Natural killer cell treated with Interleukin-12 subunit alpha and Interleukin-12 subunit beta and Interleukin-15 and Interleukin-18, amount 100 ng/mL, for 72 hours (primary cell): ENCODE data around the gene MRAP. TPM values are rescaled to one million over a fixed set of nuclear protein-coding genes. Genes with fewer than 3 reads are reported as not detected.

ENCODE experiments used
- ATAC-seq, 2 donors: fragments of 150-1000 bp; cut with Tn5 transposase in 1 of 2; sonication (Bioruptor Pico), chemical (Tn5 transposase) in 1 of 2; 2 replicates each; pipeline ENCODE4 v1.10.0; 2021
- DNase-seq: peaks from one replicate; pipeline ENCODE4 v3.0.0; 2022; ENCODE audit warnings: low spot score
- H3K27ac Mint-ChIP-seq, 2 donors: 1 replicate in 1 of 2; 2 replicates in 1 of 2; pipeline ENCODE4 v1.8.0; 2022; ENCODE audit warnings: mixed read lengths in 2 of 2, mild to moderate bottlenecking in 1 of 2, moderate library complexity in 1 of 2
- H3K27me3 Mint-ChIP-seq, 2 donors: 1 replicate in 1 of 2; 2 replicates in 1 of 2; pipeline ENCODE4 v1.8.0; 2022; ENCODE audit warnings: mixed read lengths in 2 of 2
- H3K36me3 Mint-ChIP-seq: one replicate; pipeline ENCODE4 v1.8.0; 2022; ENCODE audit warnings: mixed read lengths
- H3K4me1 Mint-ChIP-seq, 2 donors: 1 replicate in 1 of 2; 2 replicates in 1 of 2; pipeline ENCODE4 v1.8.0; 2022; ENCODE audit warnings: low read depth in 2 of 2, mixed read lengths in 2 of 2, mild to moderate bottlenecking in 1 of 2
- H3K4me3 Mint-ChIP-seq: one replicate; pipeline ENCODE4 v1.8.0; 2022; ENCODE audit warnings: mixed read lengths
- H3K9me3 Mint-ChIP-seq: 2 replicates; pipeline ENCODE4 v1.8.0; 2022; ENCODE audit warnings: mixed read lengths
- total RNA-seq, 2 donors: library from RNA; stranded (reverse); gene quantifications; one replicate each; pipeline ENCODE4 v1.2.3, GENCODE V29; 2022

MRAP gene
- total RNA-seq, 2 donors from 2014 or later: not detected

DNA sequence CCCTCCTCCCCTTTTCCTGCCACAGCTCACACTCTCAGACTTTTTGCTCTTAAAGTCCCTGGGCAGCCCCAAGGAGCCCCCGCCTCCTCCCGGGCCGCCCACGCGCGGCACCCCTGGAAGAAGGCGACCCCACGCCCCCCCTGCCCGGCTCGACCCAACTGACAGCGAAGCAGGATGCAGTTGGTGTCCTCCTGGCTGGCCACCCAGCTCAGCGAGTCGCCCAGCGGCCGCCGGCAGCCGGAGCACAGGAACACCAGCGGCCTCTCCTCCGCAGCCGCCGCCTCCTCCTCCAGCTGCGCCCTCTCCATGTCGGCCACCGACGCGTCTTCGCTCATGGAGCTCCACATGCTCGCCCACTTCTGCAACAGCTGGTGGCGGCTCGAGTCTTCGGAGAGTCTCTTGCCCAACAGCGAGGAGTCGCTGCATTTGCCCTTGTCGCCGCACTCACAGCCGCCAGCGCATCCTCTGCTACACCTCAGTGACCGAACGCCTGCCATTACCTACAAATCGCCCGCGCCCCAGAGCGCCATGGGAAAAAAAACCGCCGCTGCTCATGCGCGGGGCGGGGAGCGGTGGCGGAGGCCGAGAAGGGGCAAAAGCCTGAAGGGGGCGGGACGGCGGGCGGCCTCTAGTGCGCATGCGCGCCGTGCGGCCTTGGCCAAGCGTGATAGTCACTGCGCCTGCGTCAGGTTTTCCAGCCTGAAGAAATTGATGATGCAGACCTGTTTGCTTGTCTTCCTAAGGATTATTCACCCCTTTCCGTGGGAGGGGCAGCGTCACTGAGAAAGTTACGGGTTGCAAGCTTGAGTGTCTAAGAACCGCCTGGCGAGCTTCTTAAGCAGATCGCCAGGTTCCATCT, 19.9 kb upstream of the MRAP start, which contains the start of gene MIS18A:
MIS18A (minus strand) TSS at position 532 of the 859 bp plus-strand sequence; CDS start at position 497, 35 bp downstream.
- Mint-ChIP-seq H3K4me3 (peak within 1 kb of the TSS; percentile 97), H3K36me3 (no peaks in the 10 kb centered on the region), H3K27ac (peak within 1 kb of the TSS; percentile 88 to 97), H3K9me3 (no peaks in the 10 kb centered on the region), H3K27me3 (no peaks in the 10 kb centered on the region), H3K4me1 (peaks cover 15 to 36% of the 10 kb centered on the region in 2 donors)
- peak; percentile 97 for DNase-seq
- ATAC-seq: peak; percentile 95 to 96

GRCh38 chr21:32279377-32279680, 19.3 kb upstream of the MRAP start:
- H3K27me3 Mint-ChIP-seq: no peaks in the 10 kb centered on the region
- no peaks in the 10 kb centered on the region for H3K36me3 Mint-ChIP-seq
- ATAC-seq (no peak), DNase-seq (no peak)
- peak overlapping the region; percentile 97 for H3K4me3 Mint-ChIP-seq
- no peaks in the 10 kb centered on the region for H3K9me3 Mint-ChIP-seq
- peak overlapping the region; percentile 88 to 97 for H3K27ac Mint-ChIP-seq
- H3K4me1 Mint-ChIP-seq: peaks cover 15 to 36% of the 10 kb centered on the region in 2 donors

GRCh38 chr21:32281531-32281930, 17.1 kb upstream of the MRAP start:
- Mint-ChIP-seq H3K9me3 (no peaks in the 10 kb centered on the region), H3K4me1 (peaks cover 11 to 28% of the 10 kb centered on the region in 2 donors), H3K27me3 (no peaks in the 10 kb centered on the region), H3K27ac (no peak overlapping the region), H3K4me3 (no peak overlapping the region), H3K36me3 (no peaks in the 10 kb centered on the region)
- ATAC-seq: no peak
- DNase-seq: no peak

DNA sequence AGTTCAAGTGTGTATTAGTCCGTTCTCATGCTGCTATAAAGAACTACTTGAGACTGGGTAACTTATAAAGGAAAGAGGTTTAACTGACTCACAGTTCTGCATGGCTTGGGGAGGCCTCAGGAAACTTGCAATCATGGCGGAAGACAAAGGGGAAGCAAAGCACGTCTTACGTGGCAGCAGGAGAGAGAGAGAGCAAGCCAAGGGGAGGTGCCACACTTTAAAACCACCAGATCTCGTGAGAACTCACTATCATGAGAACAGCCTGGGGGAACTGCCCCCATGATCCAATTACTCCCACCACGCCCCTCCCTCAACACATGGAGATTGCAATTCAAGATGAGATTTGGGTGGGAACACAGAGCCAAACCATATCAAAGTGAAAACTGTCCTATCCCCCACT, 15.7 kb upstream of the MRAP start:
- H3K4me1 Mint-ChIP-seq: peaks cover 10 to 24% of the 10 kb centered on the region in 2 donors
- ATAC-seq (no peak), DNase-seq (no peak)
- no peak overlapping the region for H3K4me3 Mint-ChIP-seq
- no peak overlapping the region for H3K27ac Mint-ChIP-seq
- no peaks in the 10 kb centered on the region for H3K9me3 Mint-ChIP-seq
- no peaks in the 10 kb centered on the region for H3K27me3 Mint-ChIP-seq
- H3K36me3 Mint-ChIP-seq: no peaks in the 10 kb centered on the region

DNA sequence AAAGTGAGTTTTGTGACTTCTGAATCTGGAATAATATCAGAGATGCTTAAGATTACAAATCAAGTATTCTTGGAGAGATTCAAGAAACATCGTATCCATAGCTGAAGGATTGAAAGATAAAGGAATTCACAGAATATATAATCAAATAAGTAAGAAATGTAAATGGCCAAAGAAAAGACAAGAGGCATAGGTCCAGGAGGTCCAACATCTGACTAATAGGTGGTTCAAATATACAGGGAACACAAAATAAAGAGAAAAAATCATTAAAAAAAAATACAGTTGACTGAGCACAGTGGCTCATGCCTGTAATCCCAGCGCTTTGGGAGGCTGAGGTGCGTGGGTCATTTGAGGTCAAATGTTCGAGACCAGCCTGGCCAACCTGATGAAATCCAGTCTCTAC, 13.2 kb upstream of the MRAP start:
- Mint-ChIP-seq H3K36me3 (no peaks in the 10 kb centered on the region), H3K9me3 (no peaks in the 10 kb centered on the region), H3K27me3 (no peaks in the 10 kb centered on the region), H3K4me3 (no peak overlapping the region), H3K4me1 (peaks cover under 1 to 2% of the 10 kb centered on the region in 2 donors), H3K27ac (no peak overlapping the region)
- ATAC-seq: no peak
- no peak for DNase-seq

DNA sequence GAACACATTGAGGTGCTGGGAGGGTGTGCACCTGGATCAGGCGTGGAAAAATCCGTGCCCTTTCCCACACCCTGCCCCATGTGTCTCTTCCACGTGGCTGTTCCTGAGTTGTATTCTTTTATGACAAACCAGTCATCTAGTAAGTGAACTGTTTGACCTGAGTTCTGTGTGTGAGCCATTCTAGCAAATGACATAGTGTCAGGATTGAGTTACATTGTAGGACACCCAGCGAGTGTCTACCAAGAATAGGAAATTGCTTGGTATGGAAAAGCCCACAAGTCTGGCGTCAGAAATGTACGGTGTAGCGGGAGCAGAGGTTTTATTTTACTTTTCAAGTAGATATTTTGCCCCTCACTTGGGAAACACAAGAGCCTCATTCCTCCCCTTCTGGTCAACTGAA, 1.2 kb upstream of the MRAP start:
- Mint-ChIP-seq H3K27me3 (no peaks in the 10 kb centered on the region), H3K9me3 (no peaks in the 10 kb centered on the region), H3K27ac (no peak overlapping the region), H3K4me3 (no peak overlapping the region), H3K4me1 (no peaks in the 10 kb centered on the region), H3K36me3 (no peaks in the 10 kb centered on the region)
- ATAC-seq (no peak), DNase-seq (no peak)

DNA sequence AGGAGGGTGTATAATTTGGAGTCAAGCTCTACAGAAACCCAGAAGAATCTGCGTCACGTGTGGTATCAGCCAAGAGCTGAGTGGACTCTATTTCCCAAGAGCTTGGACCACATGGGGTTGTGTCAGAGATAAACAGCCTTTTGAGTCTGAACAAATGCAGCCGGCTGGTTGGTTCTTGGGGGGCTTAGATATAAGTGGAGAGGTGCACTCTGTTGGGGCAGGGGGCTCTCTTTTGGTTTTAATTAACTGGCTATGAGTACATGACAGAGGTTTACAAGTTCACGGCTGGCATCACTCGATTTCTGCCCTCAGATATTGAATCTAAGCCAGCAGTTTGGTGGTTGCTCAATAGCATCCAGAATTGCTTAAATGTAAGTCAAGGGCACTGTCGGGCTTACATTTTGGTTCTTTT, 501 bp upstream of the MRAP start:
- Mint-ChIP-seq H3K27ac (no peak overlapping the region), H3K4me3 (no peak overlapping the region), H3K4me1 (no peaks in the 10 kb centered on the region), H3K9me3 (no peaks in the 10 kb centered on the region), H3K27me3 (no peaks in the 10 kb centered on the region), H3K36me3 (no peaks in the 10 kb centered on the region)
- ATAC-seq (no peak), DNase-seq (no peak)

DNA sequence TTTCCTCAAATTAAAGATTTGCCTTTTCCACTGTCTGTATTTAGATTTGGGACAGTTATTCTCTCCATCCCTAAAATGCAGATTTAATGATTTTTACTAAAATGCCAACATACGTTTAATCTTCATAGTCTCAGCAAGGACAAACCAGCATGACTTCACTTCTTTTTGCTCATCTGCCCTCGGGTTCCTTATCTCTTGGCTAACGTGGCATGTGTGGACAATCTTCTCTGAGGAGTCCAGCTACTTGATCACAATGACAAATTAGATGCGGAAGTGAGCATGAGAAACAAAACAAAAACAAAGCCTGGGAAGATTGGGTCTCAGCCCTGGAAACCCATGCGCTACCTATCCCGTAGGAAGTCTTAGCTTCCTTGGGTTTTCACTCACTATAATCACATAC, 1.0 kb downstream of the MRAP start:
- Mint-ChIP-seq H3K36me3 (no peaks in the 10 kb centered on the region), H3K9me3 (no peaks in the 10 kb centered on the region), H3K27me3 (no peaks in the 10 kb centered on the region), H3K27ac (no peak overlapping the region), H3K4me1 (peaks cover 0 to 2% of the 10 kb centered on the region in 2 donors), H3K4me3 (no peak overlapping the region)
- DNase-seq (no peak), ATAC-seq (no peak)

- H3K27me3 Mint-ChIP-seq: no peaks in the 10 kb centered on the region
- no peaks in the 10 kb centered on the region for H3K36me3 Mint-ChIP-seq
- no peak overlapping the region for H3K4me3 Mint-ChIP-seq
- no peak overlapping the region for H3K27ac Mint-ChIP-seq
- no peaks in the 10 kb centered on the region for H3K9me3 Mint-ChIP-seq
- no peak for ATAC-seq
- peaks cover 0 to 2% of the 10 kb centered on the region in 2 donors for H3K4me1 Mint-ChIP-seq
- peak; percentile 46 for DNase-seq
Observed at GRCh38 chr21:32300117-32300681, 1.5 kb downstream of the MRAP start.

GRCh38 chr21:32301596-32301995, 2.9 kb downstream of the MRAP start:
- no peak for ATAC-seq
- Mint-ChIP-seq H3K4me3 (no peak overlapping the region), H3K4me1 (peaks cover 0 to 5% of the 10 kb centered on the region in 2 donors), H3K27ac (no peak overlapping the region), H3K27me3 (no peaks in the 10 kb centered on the region), H3K9me3 (no peaks in the 10 kb centered on the region), H3K36me3 (no peaks in the 10 kb centered on the region)
- DNase-seq: no peak

GRCh38 chr21:32302560-32302959, 3.9 kb downstream of the MRAP start:
- DNase-seq (no peak), ATAC-seq (no peak)
- Mint-ChIP-seq H3K9me3 (no peaks in the 10 kb centered on the region), H3K4me3 (no peak overlapping the region), H3K27ac (no peak overlapping the region), H3K27me3 (no peaks in the 10 kb centered on the region), H3K4me1 (peaks cover 0 to 5% of the 10 kb centered on the region in 2 donors), H3K36me3 (no peaks in the 10 kb centered on the region)

- Mint-ChIP-seq H3K4me3 (no peak overlapping the region), H3K36me3 (no peaks in the 10 kb centered on the region), H3K4me1 (peaks cover 0 to 5% of the 10 kb centered on the region in 2 donors), H3K27me3 (no peaks in the 10 kb centered on the region), H3K27ac (no peak overlapping the region), H3K9me3 (no peaks in the 10 kb centered on the region)
- DNase-seq: no peak
- no peak for ATAC-seq
Observed at GRCh38 chr21:32303385-32303784, 4.7 kb downstream of the MRAP start.

DNA sequence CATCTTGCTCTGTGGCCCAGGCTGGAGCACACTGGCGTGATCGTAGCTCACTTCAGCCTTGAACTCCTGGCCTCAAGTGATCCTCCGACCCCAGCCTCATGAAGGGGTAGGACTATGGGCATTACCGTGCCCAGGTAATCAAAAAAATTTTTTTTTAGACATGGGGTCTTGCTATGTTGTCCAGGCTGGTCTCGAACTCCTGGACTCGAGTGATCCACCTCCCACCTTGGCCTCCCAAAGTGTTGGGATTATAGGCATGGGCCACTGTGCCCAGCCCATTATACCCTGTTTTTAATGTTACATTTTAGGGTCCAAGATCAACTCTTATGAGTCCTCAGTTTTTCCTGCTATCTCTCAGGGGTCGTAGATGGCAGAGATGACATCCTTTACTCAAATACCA, 6.3 kb downstream of the MRAP start:
- DNase-seq (no peak), ATAC-seq (no peak)
- Mint-ChIP-seq H3K27me3 (no peaks in the 10 kb centered on the region), H3K4me3 (no peak overlapping the region), H3K9me3 (no peaks in the 10 kb centered on the region), H3K4me1 (peaks cover 0 to 5% of the 10 kb centered on the region in 2 donors), H3K36me3 (no peaks in the 10 kb centered on the region), H3K27ac (no peak overlapping the region)

GRCh38 chr21:32306021-32306780, 7.5 kb downstream of the MRAP start:
- no peaks in the 10 kb centered on the region for H3K9me3 Mint-ChIP-seq
- H3K4me1 Mint-ChIP-seq: peaks cover 0 to 5% of the 10 kb centered on the region in 2 donors
- ATAC-seq (no peak), DNase-seq (no peak)
- no peak overlapping the region for H3K27ac Mint-ChIP-seq
- no peaks in the 10 kb centered on the region for H3K36me3 Mint-ChIP-seq
- no peaks in the 10 kb centered on the region for H3K27me3 Mint-ChIP-seq
- no peak overlapping the region for H3K4me3 Mint-ChIP-seq
